ENCODE results near the gene FCRL6. TPM values are rescaled to one million over a fixed set of nuclear protein-coding genes. Genes with fewer than 3 reads are reported as not detected.

The FCRL6 gene
- total RNA-seq, 4 donors from 2014 or later = 0.45 TPM; not detected in 3

GRCh38 chr1:159843459-159843858 lies 41.3 kb downstream of the FCRL6 start:
- Histone ChIP-seq H3K27me3 (no peaks in the 10 kb centered on the region), H3K4me1 (no peaks in the 10 kb centered on the region), H3K4me3 (no peak overlapping the region), H3K27ac (replicated peaks in 1 of 4) (no peak overlapping the region), H3K9me3 (no peaks in the 10 kb centered on the region), H3K36me3 (peaks cover 0 to 26% (median 8%) of the 10 kb centered on the region in 4 donors)
- 83% methylated on average over 4 of the region's 4 CpGs for WGBS
- DNase-seq (ENCODE audit: extremely low spot score) = no peak
- intact Hi-C loops (cut with DNase I) = no loop called here
- no peak for TF ChIP-seq EP300 (IDR thresholded peaks at IDR 0.05)
- no peak for TF ChIP-seq POLR2AphosphoS5 (IDR thresholded peaks at IDR 0.05)
- no peak for TF ChIP-seq CTCF (IDR thresholded peaks at IDR 0.05)
- TF ChIP-seq POLR2A (IDR thresholded peaks at IDR 0.05; ENCODE audit: low read depth) = no peak

- peaks cover 0 to 7% (median 5%) of the 10 kb centered on the region in 4 donors for H3K36me3 ChIP-seq
- no peaks in the 10 kb centered on the region for H3K9me3 ChIP-seq
- intact Hi-C loops (cut with DNase I) = no loop called here
- no peak for DNase-seq (ENCODE audit: extremely low spot score)
- no peak for TF ChIP-seq POLR2A (IDR thresholded peaks at IDR 0.05; ENCODE audit: low read depth)
- no peak for TF ChIP-seq CTCF (IDR thresholded peaks at IDR 0.05)
- TF ChIP-seq EP300 (IDR thresholded peaks at IDR 0.05) = no peak
- H3K27ac ChIP-seq (replicated peaks in 1 of 4) = no peak overlapping the region
- H3K4me3 ChIP-seq = no peak overlapping the region
- 87% methylated on average over 13 of the region's 13 CpGs for WGBS
- no peaks in the 10 kb centered on the region for H3K27me3 ChIP-seq
- no peaks in the 10 kb centered on the region for H3K4me1 ChIP-seq
Measured at GRCh38 chr1:159845751-159846629, 43.8 kb downstream of the FCRL6 start.

GRCh38 chr1:159847231-159847630 lies 45.1 kb downstream of the FCRL6 start:
- intact Hi-C loops (cut with DNase I) = no loop called here
- no peak for DNase-seq (ENCODE audit: extremely low spot score)
- Histone ChIP-seq H3K4me3 (no peak overlapping the region), H3K27me3 (no peaks in the 10 kb centered on the region), H3K4me1 (no peaks in the 10 kb centered on the region), H3K27ac (replicated peaks in 1 of 4) (no peak overlapping the region), H3K9me3 (no peaks in the 10 kb centered on the region), H3K36me3 (no peaks in the 10 kb centered on the region)
- 73% methylated on average over 4 of the region's 4 CpGs for WGBS
- TF ChIP-seq EP300 (IDR thresholded peaks at IDR 0.05) (no peak), POLR2A (IDR thresholded peaks at IDR 0.05; ENCODE audit: low read depth) (no peak), POLR2AphosphoS5 (IDR thresholded peaks at IDR 0.05) (no peak), CTCF (IDR thresholded peaks at IDR 0.05) (no peak)

GRCh38 chr1:159848326-159848725 lies 46.2 kb downstream of the FCRL6 start:
- no peaks in the 10 kb centered on the region for H3K36me3 ChIP-seq
- DNase-seq (ENCODE audit: extremely low spot score) = no peak
- no peak overlapping the region for H3K4me3 ChIP-seq
- 49% methylated on average over 3 of the region's 3 CpGs for WGBS
- no peaks in the 10 kb centered on the region for H3K27me3 ChIP-seq
- peaks cover 0 to 7% (median 4%) of the 10 kb centered on the region in 4 donors for H3K4me1 ChIP-seq
- intact Hi-C loops (cut with DNase I) = no loop called here
- H3K27ac ChIP-seq (replicated peaks in 1 of 4) = no peak overlapping the region
- no peaks in the 10 kb centered on the region for H3K9me3 ChIP-seq
- TF ChIP-seq POLR2AphosphoS5 (IDR thresholded peaks at IDR 0.05) (no peak), EP300 (IDR thresholded peaks at IDR 0.05) (no peak), POLR2A (IDR thresholded peaks at IDR 0.05; ENCODE audit: low read depth) (no peak), CTCF (IDR thresholded peaks at IDR 0.05) (no peak)
